Breast epithelium (tissue), 3 donors: Measurements from ENCODE around the gene REPIN1.

Experiments
- CTCF ChIP-seq, 3 donors: fragments of 450-650 bp; IDR thresholded peaks; one replicate each; pipeline ENCODE4 v1.5.1; 2016 to 2017; ENCODE audit warnings: antibody characterized with exemption in 3 of 3, mild to moderate bottlenecking in 3 of 3, moderate library complexity in 3 of 3
- POLR2A ChIP-seq: fragments of 450-650 bp; IDR thresholded peaks from one replicate; pipeline ENCODE4 v1.6.1; 2016; ENCODE audit warnings: antibody characterized with exemption, mild to moderate bottlenecking, moderate library complexity
- POLR2AphosphoS5 ChIP-seq, 3 donors: sonication (generic); formaldehyde crosslinking; IDR thresholded peaks; one replicate each; pipeline ENCODE4 v1.6.1; 2017; ENCODE audit warnings: antibody characterized with exemption in 3 of 3

GRCh38 chr7:150371131-150371995 lies 2.7 kb downstream of the REPIN1 start:
- TF ChIP-seq POLR2AphosphoS5 (IDR thresholded peaks at IDR 0.05): no peak
- no peak for TF ChIP-seq CTCF (IDR thresholded peaks at IDR 0.05)
- TF ChIP-seq POLR2A: no peak
